IPS-NIHi7 (cell line): ENCODE data around the gene NDC80.
"Not testable (repeated sequence)": the region's sequence is repeated elsewhere in the genome, so short reads cannot be mapped to it uniquely, and the experiment has no call there.

ENCODE experiments used
- DNase-seq: peaks from one replicate; pipeline ENCODE4 v3.0.0; 2012; ENCODE audit warnings: mixed read lengths; ENCODE audit errors: extremely low spot score

Gene NDC80

GRCh38 chr18:2625217-2625616 lies 53.9 kb downstream of the NDC80 start:
- DNase-seq, result no peak

GRCh38 chr18:2627821-2628276 lies 56.5 kb downstream of the NDC80 start:
- DNase-seq, result no peak

- no peak for DNase-seq
These were observed 57.6 kb downstream of the NDC80 start for GRCh38 chr18:2629003-2629402.

- no peak for DNase-seq
These were observed 64.2 kb downstream of the NDC80 start for GRCh38 chr18:2635586-2635985.

GRCh38 chr18:2636126-2636631 lies 64.8 kb downstream of the NDC80 start:
- DNase-seq, result no peak

- DNase-seq, result no peak
These were observed 70.3 kb downstream of the NDC80 start for GRCh38 chr18:2641638-2642037.

- DNase-seq, result no peak
These were observed 71.4 kb downstream of the NDC80 start for GRCh38 chr18:2642771-2643170.

GRCh38 chr18:2644535-2644934 lies 73.2 kb downstream of the NDC80 start:
- no peak for DNase-seq

GRCh38 chr18:2651981-2652380 lies 80.6 kb downstream of the NDC80 start:
- no peak for DNase-seq

GRCh38 chr18:2653467-2653866 lies 82.1 kb downstream of the NDC80 start:
- DNase-seq, result no peak

- no peak for DNase-seq
These were observed 83.0 kb downstream of the NDC80 start for GRCh38 chr18:2654169-2654927.

- DNase-seq, result no peak
These were observed 83.5 kb downstream of the NDC80 start for GRCh38 chr18:2654928-2655177.

- DNase-seq, result peak; percentile 88
These were observed 84.0 kb downstream of the NDC80 start, which contains the start of gene SMCHD1 for GRCh38 chr18:2655178-2655953. Gene SMCHD1, plus strand, starts transcription at chr18:2655726. Its CDS starts 350 bp downstream, at chr18:2656076.

- no peak for DNase-seq
These were observed 84.5 kb downstream of the NDC80 start for GRCh38 chr18:2655954-2656236.

- peak; percentile 17 for DNase-seq
These were observed 85.1 kb downstream of the NDC80 start for GRCh38 chr18:2656237-2656980.

- no peak for DNase-seq
These were observed 85.7 kb downstream of the NDC80 start for GRCh38 chr18:2656981-2657512.

- DNase-seq, result no peak
These were observed 86.6 kb downstream of the NDC80 start for GRCh38 chr18:2657788-2658458.

- DNase-seq, result not testable (repeated sequence)
These were observed 89.5 kb downstream of the NDC80 start for GRCh38 chr18:2660849-2661248.

GRCh38 chr18:2662288-2662687 lies 90.9 kb downstream of the NDC80 start:
- DNase-seq, result not testable (repeated sequence)

GRCh38 chr18:2662990-2663389 lies 91.6 kb downstream of the NDC80 start:
- DNase-seq, result no peak
